Liver (tissue), 9 donors: ENCODE data around the gene C10orf88. TPM values are rescaled to one million over a fixed set of nuclear protein-coding genes. Genes with fewer than 3 reads are reported as not detected.

Source experiments
- DNase-seq: peaks from one replicate; pipeline ENCODE4 v3.0.0-alpha.2; 2017; ENCODE audit warnings: low spot score
- H3K27ac ChIP-seq, 2 donors: one replicate each; pipeline ENCODE4 v1.7.0; 2013; ENCODE audit warnings: inconsistent platforms in 2 of 2, low read length in 2 of 2, control low read depth in 1 of 2, low read depth in 1 of 2, mild to moderate bottlenecking in 1 of 2
- H3K27me3 ChIP-seq, 4 donors: one replicate each; pipeline versions ENCODE4 v1.6.1 to v1.7.0; 2013; ENCODE audit warnings: low read length in 3 of 4, inconsistent platforms in 1 of 4, mild to moderate bottlenecking in 1 of 4, moderate library complexity in 1 of 4; ENCODE audit not compliant: control insufficient read depth in 4 of 4, insufficient read depth in 4 of 4
- H3K36me3 ChIP-seq, 4 donors: one replicate each; pipeline versions ENCODE4 v1.6.1 to v1.7.0; 2013; ENCODE audit warnings: low read length in 3 of 4, mild to moderate bottlenecking in 3 of 4, low read depth in 1 of 4, moderate library complexity in 1 of 4; ENCODE audit not compliant: control insufficient read depth in 4 of 4, insufficient read depth in 3 of 4
- H3K4me1 ChIP-seq, 4 donors: one replicate each; pipeline versions ENCODE4 v1.6.1 to v1.7.0; 2013; ENCODE audit warnings: low read length in 3 of 4, mild to moderate bottlenecking in 3 of 4, moderate library complexity in 1 of 4; ENCODE audit not compliant: control insufficient read depth in 4 of 4, insufficient read depth in 4 of 4
- H3K4me3 ChIP-seq, 3 donors: one replicate each; pipeline versions ENCODE4 v1.6.1 to v1.7.0; 2013; ENCODE audit warnings: low read length in 3 of 3, control low read depth in 1 of 3, low read depth in 1 of 3, mild to moderate bottlenecking in 1 of 3
- H3K9ac ChIP-seq, 2 donors: one replicate each; pipeline ENCODE4 v1.7.0; 2013; ENCODE audit warnings: low read length in 2 of 2, mild to moderate bottlenecking in 2 of 2, moderate library complexity in 2 of 2, control low read depth in 1 of 2, low read depth in 1 of 2
- H3K9me3 ChIP-seq, 4 donors: one replicate each; pipeline versions ENCODE4 v1.6.1 to v1.7.0; 2013; ENCODE audit warnings: low read length in 3 of 4; ENCODE audit not compliant: control insufficient read depth in 4 of 4
- EGR1 ChIP-seq, 2 donors: IDR thresholded peaks; 2 replicates each; pipeline ENCODE4 v1.6.1; 2016 to 2018; ENCODE audit warnings: antibody characterized with exemption in 2 of 2, low read depth in 2 of 2
- FOXA1 ChIP-seq: IDR thresholded peaks from 2 replicates; pipeline ENCODE4 v1.6.1; 2016; ENCODE audit warnings: antibody characterized with exemption
- FOXA2 ChIP-seq: IDR thresholded peaks from 2 replicates; pipeline ENCODE4 v1.6.1; 2016; ENCODE audit warnings: antibody characterized with exemption
- GABPA ChIP-seq, 2 donors: IDR thresholded peaks in 1 of 2; conservative IDR thresholded peaks in 1 of 2; 2 replicates each; pipeline ENCODE4 v1.6.1; 2016; ENCODE audit warnings: antibody characterized with exemption in 2 of 2, mild to moderate bottlenecking in 1 of 2, moderate library complexity in 1 of 2
- HNF4A ChIP-seq, 2 donors: conservative IDR thresholded peaks; 2 replicates each; pipeline ENCODE4 v1.6.1; 2016; ENCODE audit warnings: antibody characterized with exemption in 2 of 2, mild to moderate bottlenecking in 2 of 2
- HNF4G ChIP-seq: IDR thresholded peaks from 2 replicates; pipeline ENCODE4 v1.6.1; 2016; ENCODE audit warnings: antibody characterized with exemption
- JUND ChIP-seq, 2 donors: IDR thresholded peaks; 2 replicates each; pipeline ENCODE4 v1.6.1; 2016; ENCODE audit warnings: antibody characterized with exemption in 2 of 2
- NR2F2 ChIP-seq: IDR thresholded peaks from 2 replicates; pipeline ENCODE4 v1.6.1; 2016; ENCODE audit warnings: antibody characterized with exemption
- RAD21 ChIP-seq, 2 donors: IDR thresholded peaks; 2 replicates each; pipeline ENCODE4 v1.6.1; 2016; ENCODE audit warnings: antibody characterized with exemption in 2 of 2, mild to moderate bottlenecking in 2 of 2
- RXRA ChIP-seq, 2 donors: IDR thresholded peaks; 2 replicates each; pipeline ENCODE4 v1.6.1; 2017 to 2018; ENCODE audit warnings: antibody characterized with exemption in 2 of 2, mild to moderate bottlenecking in 1 of 2
- TAF1 ChIP-seq: conservative IDR thresholded peaks from 2 replicates; pipeline ENCODE4 v1.6.1; 2016; ENCODE audit warnings: antibody characterized with exemption, mild to moderate bottlenecking
- YY1 ChIP-seq: IDR thresholded peaks from 2 replicates; pipeline ENCODE4 v1.6.1; 2016; ENCODE audit warnings: antibody characterized with exemption, mild to moderate bottlenecking
- WGBS: extraction: QIAGEN DNeasy Blood & Tissue Kit; methylation state at CpG from one replicate; pipeline ENCODE4 v1.1.7; 2013; 5-methylcytosine and 5-hydroxymethylcytosine counted together
- polyA plus RNA-seq, 2 donors: library from polyadenylated mRNA; stranded (reverse) in 1 of 2; unstranded in 1 of 2; fragments of 200-250 nt in 1 of 2; fragments of >200 nt in 1 of 2; fragmentation: Nextera tagmentation in 1 of 2; extraction: Ambion mirVana in 1 of 2; gene quantifications; one replicate each; pipeline versions ENCODE4 v1.2.1 to v1.2.3, GENCODE V29; 2013 to 2015
- total RNA-seq, 2 donors: library from RNA; depleted of rRNA; stranded (reverse); fragments of >200 nt; gene quantifications; one replicate each; pipeline ENCODE4 v1.2.3, GENCODE V29; 2014
- TF ChIP-seq, protein P1 (sequence below): IDR thresholded peaks from 2 replicates; pipeline ENCODE4 v1.6.1; 2016; ENCODE audit warnings: antibody characterized with exemption, mild to moderate bottlenecking
- TF ChIP-seq, protein P2 (sequence below): IDR thresholded peaks from 2 replicates; pipeline ENCODE4 v1.6.1; 2016; ENCODE audit warnings: antibody characterized with exemption
- TF ChIP-seq, protein P3 (sequence below): IDR thresholded peaks from 2 replicates; pipeline ENCODE4 v1.6.1; 2016; ENCODE audit warnings: antibody characterized with exemption
- TF ChIP-seq, protein P4 (sequence below): IDR thresholded peaks from 2 replicates; pipeline ENCODE4 v1.6.1; 2016; ENCODE audit warnings: antibody characterized with exemption
- TF ChIP-seq, protein P5 (sequence below): fragments of 150-350 bp; IDR thresholded peaks from 2 replicates; pipeline ENCODE4 v1.5.1; 2017; ENCODE audit warnings: improper control_type of control experiment, low read depth, low read length; ENCODE audit not compliant: missing input control
- donor health status: healthy.
- donor health status: healthy.
- donor health status: healthy.
- donor health status: healthy.
- donor health status: healthy.

The C10orf88 gene
- total and polyA plus RNA-seq, 4 donors, result 2.2 to 8.4 (median 3.6) TPM

DNA sequence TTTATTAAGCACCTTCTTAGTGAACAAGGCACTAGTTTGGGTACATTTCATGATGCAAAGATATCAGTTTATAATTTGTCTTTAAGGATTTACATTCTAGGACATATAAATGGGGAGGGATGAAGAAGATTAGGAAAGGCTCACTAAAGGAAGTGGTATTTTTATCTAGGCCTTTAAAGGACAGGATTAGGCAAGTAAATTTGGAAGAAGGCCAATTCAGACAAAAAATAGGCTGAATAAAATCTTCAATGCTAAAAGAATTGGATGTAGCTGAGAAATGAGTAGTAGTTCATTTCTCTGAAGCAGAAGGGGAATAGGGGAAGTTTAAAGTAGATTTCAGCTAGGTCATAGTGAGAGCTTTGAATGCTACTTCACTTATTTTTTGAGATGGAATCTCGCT lies 69.9 kb downstream of the C10orf88 start:
- Histone ChIP-seq H3K27me3 (no peaks in the 10 kb centered on the region), H3K36me3 (no peaks in the 10 kb centered on the region), H3K9ac (no peak overlapping the region), H3K4me1 (peaks cover 5 to 12% (median 9%) of the 10 kb centered on the region in 4 donors), H3K9me3 (no peaks in the 10 kb centered on the region), H3K27ac (no peak overlapping the region), H3K4me3 (no peak overlapping the region)
- TF ChIP-seq GABPA (IDR thresholded peaks at IDR 0.05 in 1 of 2, conservative IDR thresholded peaks at IDR 0.05 in 1 of 2), result no peak
- no peak for TF ChIP-seq HNF4A (conservative IDR thresholded peaks at IDR 0.05)
- no peak for TF ChIP-seq JUND (IDR thresholded peaks at IDR 0.05)
- TF ChIP-seq, protein P1, sequence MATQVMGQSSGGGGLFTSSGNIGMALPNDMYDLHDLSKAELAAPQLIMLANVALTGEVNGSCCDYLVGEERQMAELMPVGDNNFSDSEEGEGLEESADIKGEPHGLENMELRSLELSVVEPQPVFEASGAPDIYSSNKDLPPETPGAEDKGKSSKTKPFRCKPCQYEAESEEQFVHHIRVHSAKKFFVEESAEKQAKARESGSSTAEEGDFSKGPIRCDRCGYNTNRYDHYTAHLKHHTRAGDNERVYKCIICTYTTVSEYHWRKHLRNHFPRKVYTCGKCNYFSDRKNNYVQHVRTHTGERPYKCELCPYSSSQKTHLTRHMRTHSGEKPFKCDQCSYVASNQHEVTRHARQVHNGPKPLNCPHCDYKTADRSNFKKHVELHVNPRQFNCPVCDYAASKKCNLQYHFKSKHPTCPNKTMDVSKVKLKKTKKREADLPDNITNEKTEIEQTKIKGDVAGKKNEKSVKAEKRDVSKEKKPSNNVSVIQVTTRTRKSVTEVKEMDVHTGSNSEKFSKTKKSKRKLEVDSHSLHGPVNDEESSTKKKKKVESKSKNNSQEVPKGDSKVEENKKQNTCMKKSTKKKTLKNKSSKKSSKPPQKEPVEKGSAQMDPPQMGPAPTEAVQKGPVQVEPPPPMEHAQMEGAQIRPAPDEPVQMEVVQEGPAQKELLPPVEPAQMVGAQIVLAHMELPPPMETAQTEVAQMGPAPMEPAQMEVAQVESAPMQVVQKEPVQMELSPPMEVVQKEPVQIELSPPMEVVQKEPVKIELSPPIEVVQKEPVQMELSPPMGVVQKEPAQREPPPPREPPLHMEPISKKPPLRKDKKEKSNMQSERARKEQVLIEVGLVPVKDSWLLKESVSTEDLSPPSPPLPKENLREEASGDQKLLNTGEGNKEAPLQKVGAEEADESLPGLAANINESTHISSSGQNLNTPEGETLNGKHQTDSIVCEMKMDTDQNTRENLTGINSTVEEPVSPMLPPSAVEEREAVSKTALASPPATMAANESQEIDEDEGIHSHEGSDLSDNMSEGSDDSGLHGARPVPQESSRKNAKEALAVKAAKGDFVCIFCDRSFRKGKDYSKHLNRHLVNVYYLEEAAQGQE, result no peak
- no peak for TF ChIP-seq HNF4G
- TF ChIP-seq, protein P2, sequence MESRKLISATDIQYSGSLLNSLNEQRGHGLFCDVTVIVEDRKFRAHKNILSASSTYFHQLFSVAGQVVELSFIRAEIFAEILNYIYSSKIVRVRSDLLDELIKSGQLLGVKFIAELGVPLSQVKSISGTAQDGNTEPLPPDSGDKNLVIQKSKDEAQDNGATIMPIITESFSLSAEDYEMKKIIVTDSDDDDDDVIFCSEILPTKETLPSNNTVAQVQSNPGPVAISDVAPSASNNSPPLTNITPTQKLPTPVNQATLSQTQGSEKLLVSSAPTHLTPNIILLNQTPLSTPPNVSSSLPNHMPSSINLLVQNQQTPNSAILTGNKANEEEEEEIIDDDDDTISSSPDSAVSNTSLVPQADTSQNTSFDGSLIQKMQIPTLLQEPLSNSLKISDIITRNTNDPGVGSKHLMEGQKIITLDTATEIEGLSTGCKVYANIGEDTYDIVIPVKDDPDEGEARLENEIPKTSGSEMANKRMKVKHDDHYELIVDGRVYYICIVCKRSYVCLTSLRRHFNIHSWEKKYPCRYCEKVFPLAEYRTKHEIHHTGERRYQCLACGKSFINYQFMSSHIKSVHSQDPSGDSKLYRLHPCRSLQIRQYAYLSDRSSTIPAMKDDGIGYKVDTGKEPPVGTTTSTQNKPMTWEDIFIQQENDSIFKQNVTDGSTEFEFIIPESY, result no peak
- TF ChIP-seq, protein P3, sequence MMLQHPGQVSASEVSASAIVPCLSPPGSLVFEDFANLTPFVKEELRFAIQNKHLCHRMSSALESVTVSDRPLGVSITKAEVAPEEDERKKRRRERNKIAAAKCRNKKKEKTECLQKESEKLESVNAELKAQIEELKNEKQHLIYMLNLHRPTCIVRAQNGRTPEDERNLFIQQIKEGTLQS, result no peak
- no peak for TF ChIP-seq EGR1 (IDR thresholded peaks at IDR 0.05; ENCODE audit: low read depth in 2 of 2)
- no peak for TF ChIP-seq RXRA (IDR thresholded peaks at IDR 0.05)
- TF ChIP-seq, protein P4, sequence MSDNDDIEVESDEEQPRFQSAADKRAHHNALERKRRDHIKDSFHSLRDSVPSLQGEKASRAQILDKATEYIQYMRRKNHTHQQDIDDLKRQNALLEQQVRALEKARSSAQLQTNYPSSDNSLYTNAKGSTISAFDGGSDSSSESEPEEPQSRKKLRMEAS, result no peak
- no peak for TF ChIP-seq TAF1
- no peak for TF ChIP-seq NR2F2
- no peak for TF ChIP-seq FOXA2
- no peak for DNase-seq
- 93% methylated on average over 1 of the region's 1 CpG for WGBS

DNA sequence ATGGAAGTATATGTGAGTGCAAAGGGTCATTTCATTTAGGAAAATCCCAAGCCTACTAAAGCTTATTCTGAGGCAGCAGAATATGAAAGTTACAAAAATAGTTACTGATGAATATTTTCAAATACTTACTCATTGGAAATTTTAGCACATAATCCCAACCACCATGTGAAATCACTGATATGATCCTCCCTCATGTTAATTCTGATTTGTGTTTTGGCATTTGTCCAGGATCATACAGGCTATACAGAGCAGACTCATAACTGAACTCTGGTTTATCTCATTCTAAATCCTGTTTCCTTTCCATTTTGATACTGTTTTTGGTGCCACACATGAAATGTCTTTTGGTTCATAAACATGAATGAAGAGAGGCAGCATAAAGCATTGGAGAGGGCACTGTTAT lies 71.3 kb downstream of the C10orf88 start:
- TF ChIP-seq TAF1 (no peak), FOXA1 (no peak), FOXA2 (no peak), EGR1 (IDR thresholded peaks at IDR 0.05; ENCODE audit: low read depth in 2 of 2) (no peak), HNF4A (conservative IDR thresholded peaks at IDR 0.05) (no peak), RAD21 (IDR thresholded peaks at IDR 0.05) (no peak), JUND (IDR thresholded peaks at IDR 0.05) (no peak), NR2F2 (no peak), YY1 (no peak), GABPA (IDR thresholded peaks at IDR 0.05 in 1 of 2, conservative IDR thresholded peaks at IDR 0.05 in 1 of 2) (no peak)
- TF ChIP-seq, protein P5, sequence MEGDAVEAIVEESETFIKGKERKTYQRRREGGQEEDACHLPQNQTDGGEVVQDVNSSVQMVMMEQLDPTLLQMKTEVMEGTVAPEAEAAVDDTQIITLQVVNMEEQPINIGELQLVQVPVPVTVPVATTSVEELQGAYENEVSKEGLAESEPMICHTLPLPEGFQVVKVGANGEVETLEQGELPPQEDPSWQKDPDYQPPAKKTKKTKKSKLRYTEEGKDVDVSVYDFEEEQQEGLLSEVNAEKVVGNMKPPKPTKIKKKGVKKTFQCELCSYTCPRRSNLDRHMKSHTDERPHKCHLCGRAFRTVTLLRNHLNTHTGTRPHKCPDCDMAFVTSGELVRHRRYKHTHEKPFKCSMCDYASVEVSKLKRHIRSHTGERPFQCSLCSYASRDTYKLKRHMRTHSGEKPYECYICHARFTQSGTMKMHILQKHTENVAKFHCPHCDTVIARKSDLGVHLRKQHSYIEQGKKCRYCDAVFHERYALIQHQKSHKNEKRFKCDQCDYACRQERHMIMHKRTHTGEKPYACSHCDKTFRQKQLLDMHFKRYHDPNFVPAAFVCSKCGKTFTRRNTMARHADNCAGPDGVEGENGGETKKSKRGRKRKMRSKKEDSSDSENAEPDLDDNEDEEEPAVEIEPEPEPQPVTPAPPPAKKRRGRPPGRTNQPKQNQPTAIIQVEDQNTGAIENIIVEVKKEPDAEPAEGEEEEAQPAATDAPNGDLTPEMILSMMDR, result no peak
- TF ChIP-seq, protein P3, result no peak
- TF ChIP-seq, protein P4, result no peak
- TF ChIP-seq, protein P2, result no peak
- Histone ChIP-seq H3K36me3 (no peaks in the 10 kb centered on the region), H3K9ac (no peak overlapping the region), H3K9me3 (no peaks in the 10 kb centered on the region), H3K27me3 (no peaks in the 10 kb centered on the region), H3K27ac (no peak overlapping the region), H3K4me1 (peaks cover 5 to 16% (median 11%) of the 10 kb centered on the region in 4 donors), H3K4me3 (no peak overlapping the region)
- no peak for DNase-seq
